BLaER1 (cell line): ENCODE results near the gene ETF1.
"Not testable (repeated sequence)": the region's sequence is repeated elsewhere in the genome, so short reads cannot be mapped to it uniquely, and the experiment has no call there.

ENCODE experiments used
- H3K27ac ChIP-seq: shearing (Covaris generic); formaldehyde crosslinking; 2 replicates; pipeline ENCODE4 v1.8.1; 2022
- H3K27me3 ChIP-seq: shearing (Covaris generic); formaldehyde crosslinking; 2 replicates; pipeline ENCODE4 v1.8.1; 2022
- H3K36me3 ChIP-seq: shearing (Covaris generic); formaldehyde crosslinking; 2 replicates; pipeline ENCODE4 v1.8.1; 2022
- H3K4me1 ChIP-seq: shearing (Covaris generic); formaldehyde crosslinking; 2 replicates; pipeline ENCODE4 v1.8.1; 2022
- H3K4me2 ChIP-seq: shearing (Covaris generic); formaldehyde crosslinking; 2 replicates; pipeline ENCODE4 v1.8.1; 2022
- H3K4me3 ChIP-seq: shearing (Covaris generic); formaldehyde crosslinking; 2 replicates; pipeline ENCODE4 v1.8.1; 2022
- H3K9ac ChIP-seq: shearing (Covaris generic); formaldehyde crosslinking; 2 replicates; pipeline ENCODE4 v1.8.1; 2022
- H3K9me3 ChIP-seq: shearing (Covaris generic); formaldehyde crosslinking; 2 replicates; pipeline ENCODE4 v1.8.1; 2022
- H4K20me1 ChIP-seq: shearing (Covaris generic); formaldehyde crosslinking; 2 replicates; pipeline ENCODE4 v1.8.1; 2022
- Cebpa-rat ChIP-seq: shearing (Covaris generic); IDR thresholded peaks from 2 replicates; pipeline ENCODE4 v1.8.1; 2022

The ETF1 gene

GRCh38 chr5:138514021-138514420, 29.0 kb downstream of the ETF1 start:
- Histone ChIP-seq H3K4me1 (no peaks in the 10 kb centered on the region), H3K36me3 (peaks cover 99% of the 10 kb centered on the region), H3K9ac (no peak overlapping the region), H3K4me3 (no peak overlapping the region), H3K4me2 (no peak overlapping the region), H3K27me3 (no peaks in the 10 kb centered on the region), H3K27ac (no peak overlapping the region), H4K20me1 (peaks cover 82% of the 10 kb centered on the region), H3K9me3 (no peaks in the 10 kb centered on the region)
- TF ChIP-seq Cebpa-rat = no peak

GRCh38 chr5:138508958-138509357, 34.1 kb downstream of the ETF1 start:
- H3K4me1 ChIP-seq = no peaks in the 10 kb centered on the region
- H3K36me3 ChIP-seq = peaks cover 90% of the 10 kb centered on the region
- H3K27me3 ChIP-seq = no peaks in the 10 kb centered on the region
- TF ChIP-seq Cebpa-rat = no peak
- H3K4me3 ChIP-seq = no peak overlapping the region
- H4K20me1 ChIP-seq = peaks cover 70% of the 10 kb centered on the region
- no peak overlapping the region for H3K9ac ChIP-seq
- H3K4me2 ChIP-seq = no peak overlapping the region
- no peaks in the 10 kb centered on the region for H3K9me3 ChIP-seq
- no peak overlapping the region for H3K27ac ChIP-seq

GRCh38 chr5:138507485-138507884, 35.6 kb downstream of the ETF1 start:
- H3K9me3 ChIP-seq, H3K4me2 ChIP-seq, H3K4me1 ChIP-seq, H3K9ac ChIP-seq, H3K27ac ChIP-seq, H3K27me3 ChIP-seq, H3K4me3 ChIP-seq: not testable (repeated sequence)
- Histone ChIP-seq H4K20me1 (peaks cover 63% of the 10 kb centered on the region), H3K36me3 (peaks cover 75% of the 10 kb centered on the region)

- peaks cover 61% of the 10 kb centered on the region for H4K20me1 ChIP-seq
- no peak for TF ChIP-seq Cebpa-rat
- no peaks in the 10 kb centered on the region for H3K27me3 ChIP-seq
- no peak overlapping the region for H3K4me3 ChIP-seq
- H3K9ac ChIP-seq = no peak overlapping the region
- H3K4me1 ChIP-seq = no peaks in the 10 kb centered on the region
- H3K4me2 ChIP-seq = no peak overlapping the region
- peaks cover 67% of the 10 kb centered on the region for H3K36me3 ChIP-seq
- H3K27ac ChIP-seq = no peak overlapping the region
- H3K9me3 ChIP-seq = no peaks in the 10 kb centered on the region
Measured at GRCh38 chr5:138506370-138507306, 36.4 kb downstream of the ETF1 start.

- Histone ChIP-seq H3K27me3 (no peaks in the 10 kb centered on the region), H3K9me3 (no peaks in the 10 kb centered on the region), H3K9ac (no peak overlapping the region), H4K20me1 (peaks cover 50% of the 10 kb centered on the region), H3K4me2 (no peak overlapping the region), H3K36me3 (peaks cover 49% of the 10 kb centered on the region), H3K4me1 (no peaks in the 10 kb centered on the region), H3K4me3 (no peak overlapping the region), H3K27ac (no peak overlapping the region)
- TF ChIP-seq Cebpa-rat = no peak
Measured at GRCh38 chr5:138504799-138505198, 38.2 kb downstream of the ETF1 start.

GRCh38 chr5:138503487-138504270, 39.4 kb downstream of the ETF1 start:
- Histone ChIP-seq H4K20me1 (peaks cover 42% of the 10 kb centered on the region), H3K9ac (no peak overlapping the region), H3K36me3 (peaks cover 38% of the 10 kb centered on the region), H3K27ac (no peak overlapping the region), H3K9me3 (no peaks in the 10 kb centered on the region), H3K27me3 (no peaks in the 10 kb centered on the region), H3K4me2 (no peak overlapping the region), H3K4me1 (no peaks in the 10 kb centered on the region), H3K4me3 (no peak overlapping the region)
- TF ChIP-seq Cebpa-rat = no peak

GRCh38 chr5:138502521-138502920, 40.5 kb downstream of the ETF1 start:
- no peak overlapping the region for H3K9ac ChIP-seq
- H3K36me3 ChIP-seq = peaks cover 26% of the 10 kb centered on the region
- no peak overlapping the region for H3K27ac ChIP-seq
- no peaks in the 10 kb centered on the region for H3K9me3 ChIP-seq
- TF ChIP-seq Cebpa-rat = no peak
- H3K4me3 ChIP-seq = no peak overlapping the region
- H4K20me1 ChIP-seq = peaks cover 31% of the 10 kb centered on the region
- H3K27me3 ChIP-seq = no peaks in the 10 kb centered on the region
- no peaks in the 10 kb centered on the region for H3K4me1 ChIP-seq
- no peak overlapping the region for H3K4me2 ChIP-seq

- H3K36me3 ChIP-seq = peaks cover 22% of the 10 kb centered on the region
- H3K27me3 ChIP-seq = no peaks in the 10 kb centered on the region
- no peaks in the 10 kb centered on the region for H3K4me1 ChIP-seq
- H3K27ac ChIP-seq = no peak overlapping the region
- no peak overlapping the region for H3K4me3 ChIP-seq
- no peak overlapping the region for H3K9ac ChIP-seq
- TF ChIP-seq Cebpa-rat = no peak
- H3K4me2 ChIP-seq = no peak overlapping the region
- H3K9me3 ChIP-seq = no peaks in the 10 kb centered on the region
- H4K20me1 ChIP-seq = peaks cover 29% of the 10 kb centered on the region
Measured at GRCh38 chr5:138502121-138502520, 40.9 kb downstream of the ETF1 start.

- H3K4me2 ChIP-seq = no peak overlapping the region
- H3K9ac ChIP-seq = no peak overlapping the region
Measured at GRCh38 chr5:138498376-138498775, 44.7 kb downstream of the ETF1 start.

GRCh38 chr5:138495351-138495750, 47.7 kb downstream of the ETF1 start:
- H3K9me3 ChIP-seq = no peaks in the 10 kb centered on the region
- no peak overlapping the region for H3K9ac ChIP-seq
- no peak overlapping the region for H3K4me3 ChIP-seq
- H3K4me1 ChIP-seq = peaks cover 34% of the 10 kb centered on the region
- H4K20me1 ChIP-seq = no peaks in the 10 kb centered on the region
- H3K27me3 ChIP-seq = no peaks in the 10 kb centered on the region
- no peak overlapping the region for H3K4me2 ChIP-seq
- no peak overlapping the region for H3K27ac ChIP-seq
- no peaks in the 10 kb centered on the region for H3K36me3 ChIP-seq
- TF ChIP-seq Cebpa-rat = no peak

More at GRCh38 chr5:138498376-138498775, 44.7 kb downstream of the ETF1 start:
- H4K20me1 ChIP-seq = peaks cover 2% of the 10 kb centered on the region; the same call in 1 of the 2 replicates
- TF ChIP-seq Cebpa-rat = no peak
- H3K27ac ChIP-seq = no peak overlapping the region
- H3K4me3 ChIP-seq = no peak overlapping the region
- H3K36me3 ChIP-seq = no peaks in the 10 kb centered on the region
- H3K9me3 ChIP-seq = no peaks in the 10 kb centered on the region
- H3K27me3 ChIP-seq = no peaks in the 10 kb centered on the region
- peaks cover 13% of the 10 kb centered on the region for H3K4me1 ChIP-seq
